ELR (cell line): ENCODE results near the gene PPP1R11.
"Not testable (repeated sequence)": the region's sequence is repeated elsewhere in the genome, so short reads cannot be mapped to it uniquely, and the experiment has no call there.

Experiments
- DNase-seq: peaks from one replicate; pipeline ENCODE4 v3.0.0-alpha.2; 2015; ENCODE audit warnings: low read depth

Gene PPP1R11, protein sequence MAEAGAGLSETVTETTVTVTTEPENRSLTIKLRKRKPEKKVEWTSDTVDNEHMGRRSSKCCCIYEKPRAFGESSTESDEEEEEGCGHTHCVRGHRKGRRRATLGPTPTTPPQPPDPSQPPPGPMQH

DNA sequence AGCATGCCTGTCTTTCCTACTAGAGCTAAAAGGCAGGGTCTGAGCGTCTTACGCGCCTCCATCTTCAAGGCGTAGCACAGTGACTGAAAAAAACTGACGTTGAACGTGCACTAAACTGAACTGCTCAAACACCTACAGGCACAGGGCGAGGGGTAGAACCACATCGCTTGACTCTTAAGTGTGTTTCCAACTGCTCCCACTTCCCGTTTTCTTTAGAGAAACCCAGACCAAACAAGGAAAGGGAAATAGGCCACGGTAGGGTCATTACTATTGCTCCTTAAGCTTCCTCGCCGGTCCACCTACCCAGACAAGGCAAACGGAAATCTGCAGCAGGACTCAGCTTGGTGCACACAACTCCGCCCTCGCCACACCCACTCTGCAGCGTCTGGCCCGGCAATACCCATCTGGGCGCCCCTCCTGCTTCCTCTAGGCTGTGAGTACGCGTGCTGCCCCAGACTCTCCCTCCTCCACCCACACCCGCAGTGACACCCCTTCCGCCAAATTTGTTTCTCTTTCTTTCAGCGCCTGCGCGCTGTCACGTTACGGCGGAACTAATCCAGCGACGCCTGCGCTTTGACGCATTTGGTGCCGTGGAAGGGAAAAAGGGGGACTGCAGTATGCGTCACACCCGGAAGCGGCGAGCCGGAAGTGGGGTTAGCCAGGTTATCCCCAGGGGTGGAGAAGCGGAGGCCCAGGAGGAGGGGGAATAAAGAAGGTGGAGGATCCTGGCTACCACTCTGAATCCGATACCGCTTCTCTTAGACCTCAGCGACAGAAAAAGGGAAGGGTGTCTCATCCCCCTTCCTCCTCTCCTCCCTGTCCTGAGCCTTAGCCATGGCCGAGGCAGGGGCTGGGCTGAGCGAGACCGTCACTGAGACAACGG lies at the start of gene PPP1R11:
TSS of gene PPP1R11 (plus strand) at position 622 of the 883 bp plus-strand sequence. CDS start at position 835, 213 bp downstream.
- DNase-seq, result peak; percentile 99

DNA sequence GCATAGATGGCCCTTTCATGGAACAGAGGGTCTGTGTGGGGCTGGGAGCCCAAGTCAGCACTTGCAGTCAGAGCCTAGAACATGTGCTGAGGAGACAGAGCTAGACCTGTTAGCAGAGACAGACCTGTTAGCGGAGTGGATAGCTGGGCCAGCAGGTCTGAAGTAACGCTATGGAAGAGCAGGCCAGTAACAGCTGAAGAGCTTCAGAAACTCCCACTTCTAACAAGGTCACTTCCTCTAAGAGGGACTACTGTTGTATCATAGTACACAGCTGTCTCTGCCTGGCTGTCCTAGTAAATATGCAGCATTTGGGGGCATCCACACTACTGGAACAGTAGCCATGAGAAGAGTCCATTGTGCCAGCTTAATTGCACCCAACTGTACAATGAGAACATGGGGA lies 47.2 kb upstream of the PPP1R11 start:
- no peak for DNase-seq

DNA sequence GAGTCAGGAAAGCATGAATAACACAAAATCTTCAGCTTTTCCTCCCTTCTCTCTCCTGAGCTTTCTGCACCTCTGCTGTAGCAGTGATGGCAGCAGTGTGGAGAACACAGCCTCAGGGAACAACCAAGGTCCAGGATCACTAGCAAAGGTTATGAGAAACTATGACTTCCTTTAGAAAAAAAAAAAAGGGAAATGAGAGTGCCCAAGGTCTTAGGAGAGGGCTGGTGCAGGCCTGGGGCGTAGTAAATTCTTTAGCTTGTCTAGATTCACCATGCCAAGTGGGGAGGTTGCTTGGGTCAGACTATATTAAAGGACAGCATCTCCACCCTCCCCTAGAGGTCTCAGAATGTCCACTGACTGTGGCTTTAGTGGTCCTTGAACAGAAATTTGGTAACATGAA lies 46.4 kb upstream of the PPP1R11 start:
- DNase-seq, result no peak

DNA sequence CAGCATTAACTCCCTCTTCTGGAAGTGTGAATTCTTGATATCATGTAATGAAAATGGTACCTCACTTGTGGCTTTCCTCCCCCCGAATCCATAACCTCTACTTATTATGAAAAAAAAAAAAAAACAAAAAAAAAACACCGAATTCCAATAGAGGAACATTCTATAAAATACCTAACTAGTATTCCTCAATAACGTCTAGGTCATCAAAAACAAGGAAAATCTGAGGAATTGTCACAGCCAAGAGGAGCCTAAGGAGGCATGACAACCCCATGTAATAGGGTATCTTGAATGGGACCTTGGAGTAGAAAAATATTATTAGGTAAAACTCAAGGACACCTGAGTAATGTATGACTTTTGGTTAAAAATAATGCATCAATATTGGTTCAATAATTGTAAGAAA lies 44.8 kb upstream of the PPP1R11 start:
- no peak for DNase-seq

DNA sequence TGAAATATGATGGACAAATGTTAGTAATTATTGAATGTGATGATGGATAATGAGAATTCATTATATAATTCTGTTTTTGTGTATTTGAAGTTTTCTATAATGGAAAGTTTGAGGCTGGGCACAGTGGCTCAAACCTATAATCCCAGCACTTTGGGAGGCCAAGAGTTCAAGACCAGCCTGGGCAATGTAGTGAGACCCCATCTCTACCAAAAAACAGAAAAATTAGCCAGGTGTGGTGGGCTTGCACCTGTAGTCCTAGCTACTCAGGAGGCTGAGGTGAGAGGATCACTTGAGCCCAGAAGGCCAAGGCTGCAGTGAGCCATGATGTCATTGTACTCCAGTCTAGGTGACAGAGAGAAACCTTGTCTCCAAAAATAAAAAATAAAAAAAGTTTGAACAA lies 44.3 kb upstream of the PPP1R11 start:
- DNase-seq, result not testable (repeated sequence)

DNA sequence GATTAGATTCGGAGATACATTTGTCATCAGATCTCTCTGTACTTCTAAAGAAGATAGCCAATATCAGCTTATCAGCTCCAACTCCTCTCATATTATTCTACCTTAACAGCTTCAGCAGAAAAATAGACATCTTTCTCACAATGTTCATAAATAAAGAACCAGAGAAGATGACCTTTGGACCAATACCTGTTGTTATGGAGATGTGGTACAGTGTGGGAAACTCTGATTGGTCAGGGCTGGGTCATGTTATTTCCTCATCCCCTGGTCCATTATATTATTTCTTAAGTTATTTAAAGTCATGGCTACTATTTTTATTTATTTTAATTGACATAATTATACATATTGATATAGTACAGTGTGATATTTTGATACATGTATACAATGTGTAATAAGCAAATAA lies 41.8 kb upstream of the PPP1R11 start:
- DNase-seq, result no peak

DNA sequence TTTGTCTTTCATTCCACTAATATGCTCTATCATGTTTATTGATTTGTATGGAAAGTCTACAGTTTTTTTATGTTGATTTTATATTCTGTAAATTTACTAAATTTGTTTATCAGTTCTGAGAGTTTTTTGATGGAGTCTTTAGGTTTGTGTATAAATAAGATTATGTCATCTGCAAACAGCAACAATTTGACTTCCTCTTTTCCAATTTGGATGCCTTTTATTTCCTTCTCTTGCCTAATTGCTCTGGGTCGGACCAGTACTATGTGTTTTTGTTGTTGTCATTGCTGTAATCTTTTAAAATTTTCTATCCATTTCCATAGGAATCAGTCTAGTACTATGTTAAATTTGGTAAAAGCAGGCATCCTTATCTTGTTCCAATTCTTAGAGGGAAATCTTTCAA lies 37.4 kb upstream of the PPP1R11 start:
- no peak for DNase-seq

DNA sequence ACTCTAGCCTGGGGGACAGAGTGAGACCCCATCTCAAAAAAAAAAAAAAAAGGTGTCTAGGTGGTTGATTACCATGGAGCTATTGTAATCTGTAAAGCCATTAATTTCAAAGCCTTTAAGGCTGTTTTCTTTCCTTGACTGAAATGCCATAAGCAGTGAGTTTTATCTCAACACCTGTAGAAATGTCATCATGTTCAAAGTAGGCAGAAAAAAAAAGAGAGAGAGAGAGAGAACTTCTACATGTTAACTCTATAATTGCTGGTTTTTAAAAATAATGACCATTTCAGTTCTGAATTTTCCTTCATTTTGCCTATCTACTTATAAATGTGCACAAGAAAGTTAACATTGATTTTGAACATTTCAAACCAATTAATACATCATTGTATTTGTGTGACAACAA lies 35.6 kb upstream of the PPP1R11 start:
- no peak for DNase-seq

DNA sequence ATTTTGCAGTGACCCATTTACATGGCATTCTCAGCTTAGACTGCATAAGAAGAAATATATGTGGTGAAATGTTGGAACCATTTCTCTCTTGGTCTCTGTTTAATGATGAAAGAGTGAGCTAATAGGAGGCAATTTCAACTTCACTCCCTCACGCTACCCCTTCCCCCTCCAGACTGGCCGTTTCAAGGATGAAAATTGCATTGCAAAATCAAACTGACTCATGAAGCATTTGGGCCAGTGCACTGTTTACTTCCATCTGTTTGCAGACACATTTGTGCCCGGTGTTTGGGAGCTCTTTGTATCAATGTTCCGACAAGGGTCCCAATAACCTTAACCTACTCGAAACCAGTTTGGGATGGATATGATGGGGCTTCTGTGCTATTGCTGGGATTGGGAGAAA lies 33.6 kb upstream of the PPP1R11 start:
- DNase-seq, result peak; percentile 2

DNA sequence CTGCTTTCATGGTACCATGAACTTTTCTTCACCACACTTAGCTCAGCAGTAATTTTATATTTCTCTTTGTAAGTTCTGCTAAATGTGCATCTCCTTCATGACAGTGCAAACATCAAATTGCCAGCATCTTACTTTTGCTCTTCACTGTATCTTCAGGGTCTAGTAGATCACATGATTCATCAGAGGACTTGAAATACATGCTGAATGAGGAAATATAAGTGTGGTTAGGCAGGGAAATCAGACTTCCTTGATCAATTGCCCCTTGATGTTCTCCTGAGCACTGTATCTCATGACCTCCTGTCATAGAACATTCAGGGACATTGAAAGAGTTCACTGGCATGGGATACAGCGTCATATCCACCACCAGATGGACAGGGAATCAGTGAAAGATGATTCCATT lies 31.2 kb upstream of the PPP1R11 start:
- DNase-seq, result no peak

DNA sequence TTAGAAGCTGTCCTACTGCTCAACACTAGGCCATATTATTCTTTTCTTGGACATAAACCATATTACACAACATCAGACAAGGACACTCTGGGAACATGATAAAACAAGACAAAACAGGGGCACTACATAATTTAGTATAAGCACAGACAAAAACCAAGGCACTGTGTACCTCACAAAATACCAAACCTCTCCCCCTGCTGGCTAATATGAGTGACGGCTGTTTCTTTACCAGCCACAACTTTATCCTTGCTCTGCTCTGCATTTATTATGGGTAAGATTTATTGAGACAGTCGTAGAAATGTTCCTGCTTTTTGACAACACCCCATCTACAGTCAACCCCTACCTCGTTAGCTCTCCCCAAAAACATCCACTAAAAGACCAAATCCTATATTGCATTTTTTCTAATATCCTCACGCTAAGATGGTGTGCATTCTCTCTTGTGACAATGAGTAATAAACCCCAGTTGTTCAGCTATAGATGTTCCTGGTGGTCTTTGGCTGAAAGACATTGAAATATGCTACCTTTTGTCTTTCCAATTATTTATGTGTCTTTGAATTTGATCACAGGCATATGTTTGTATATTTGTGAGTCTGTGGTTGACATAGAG lies 29.7 kb upstream of the PPP1R11 start:
- DNase-seq, result peak; percentile 52

DNA sequence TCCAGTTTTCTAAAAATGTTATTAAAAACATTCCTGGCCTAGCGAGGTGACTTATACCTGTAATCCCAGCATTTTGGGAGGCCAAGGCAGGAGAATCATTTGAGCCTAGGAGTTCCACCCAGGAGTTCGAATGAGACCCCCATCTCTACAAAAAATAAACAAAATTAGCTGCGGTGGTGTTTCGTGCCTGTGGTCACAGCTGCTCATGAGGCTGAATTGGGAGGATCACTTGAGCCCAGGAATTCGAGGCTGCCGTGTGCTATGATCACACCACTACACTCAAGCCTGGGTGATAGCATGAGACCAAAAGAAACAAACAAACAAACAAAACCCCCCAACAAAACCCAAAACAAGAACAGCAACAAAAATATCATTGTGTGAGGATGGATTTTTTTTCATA lies 25.8 kb upstream of the PPP1R11 start:
- no peak for DNase-seq

DNA sequence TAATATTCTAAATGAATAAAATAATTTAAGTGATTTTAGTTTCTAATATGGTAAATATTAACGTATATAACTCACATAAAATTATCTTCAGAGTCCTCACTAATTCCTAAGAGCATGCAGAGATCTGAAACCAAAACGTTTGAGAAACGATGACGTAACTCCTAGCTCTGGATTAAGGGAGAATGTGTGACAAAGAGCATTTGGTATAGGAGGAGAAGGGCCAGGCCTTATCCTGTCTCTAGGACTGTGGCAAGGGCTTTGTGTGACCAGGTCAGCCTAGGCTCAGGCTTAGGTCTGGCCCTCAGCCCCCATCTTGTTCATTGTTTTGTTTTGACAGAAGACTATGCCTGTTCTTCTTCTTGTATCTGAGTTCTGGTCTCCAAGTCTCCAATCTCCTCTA lies 25.2 kb upstream of the PPP1R11 start:
- DNase-seq, result no peak

DNA sequence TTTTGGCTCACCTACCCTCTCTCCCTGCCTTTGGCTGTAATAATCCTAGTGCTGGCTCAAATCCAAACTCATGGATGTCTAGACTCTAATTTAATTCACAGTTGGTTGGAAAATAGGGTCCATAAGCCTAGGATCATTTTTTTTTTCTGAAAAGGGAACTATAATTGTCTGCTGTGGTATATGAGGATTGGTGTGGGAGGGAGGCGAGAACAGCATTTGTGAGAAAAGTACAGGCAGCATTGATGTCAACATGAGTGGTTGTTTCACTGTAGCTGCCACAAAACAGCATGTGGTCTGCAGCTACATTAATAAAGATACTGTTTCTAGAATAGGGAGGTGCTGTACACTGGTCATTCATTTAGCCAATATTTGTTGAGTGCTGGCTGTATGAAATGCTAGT lies 24.5 kb upstream of the PPP1R11 start:
- DNase-seq, result no peak

DNA sequence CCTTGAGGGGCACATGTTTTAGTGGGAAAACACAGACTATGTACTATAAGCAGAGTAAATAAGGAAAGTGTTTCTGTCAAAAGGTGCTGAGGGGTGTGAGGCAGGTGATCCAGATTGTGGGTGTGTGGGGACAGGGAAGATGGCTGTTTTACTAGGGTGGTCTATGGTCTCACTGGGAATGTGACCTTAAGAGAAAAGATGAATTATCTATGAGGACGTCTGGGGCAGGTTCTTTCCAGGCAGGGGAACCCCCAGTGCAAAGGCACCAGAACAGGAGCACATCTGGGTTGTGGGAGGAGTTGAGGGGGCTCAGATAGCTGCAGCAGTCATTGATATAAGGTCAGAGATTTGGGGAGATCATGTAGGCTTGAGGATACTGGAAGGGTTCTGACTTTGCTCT lies 24.1 kb upstream of the PPP1R11 start:
- DNase-seq, result no peak

DNA sequence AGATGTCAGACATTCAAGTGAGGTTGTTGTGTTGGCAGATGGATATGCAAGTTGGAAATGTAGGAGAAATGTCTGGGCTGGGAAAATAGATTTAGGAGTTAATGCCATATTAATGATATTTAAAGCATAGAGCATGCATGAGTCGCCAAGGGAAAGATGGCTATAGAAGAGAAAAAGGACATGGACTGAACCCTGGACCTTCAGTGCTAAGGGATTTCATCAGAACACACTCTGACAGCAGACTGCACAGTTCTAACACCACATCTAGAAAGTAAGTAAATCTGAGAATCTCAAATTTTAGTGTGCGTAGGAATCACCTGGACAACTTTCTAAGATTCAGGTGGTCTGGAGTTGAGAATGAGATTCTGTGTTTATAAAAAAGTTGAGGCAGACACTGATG lies 23.3 kb upstream of the PPP1R11 start:
- no peak for DNase-seq

DNA sequence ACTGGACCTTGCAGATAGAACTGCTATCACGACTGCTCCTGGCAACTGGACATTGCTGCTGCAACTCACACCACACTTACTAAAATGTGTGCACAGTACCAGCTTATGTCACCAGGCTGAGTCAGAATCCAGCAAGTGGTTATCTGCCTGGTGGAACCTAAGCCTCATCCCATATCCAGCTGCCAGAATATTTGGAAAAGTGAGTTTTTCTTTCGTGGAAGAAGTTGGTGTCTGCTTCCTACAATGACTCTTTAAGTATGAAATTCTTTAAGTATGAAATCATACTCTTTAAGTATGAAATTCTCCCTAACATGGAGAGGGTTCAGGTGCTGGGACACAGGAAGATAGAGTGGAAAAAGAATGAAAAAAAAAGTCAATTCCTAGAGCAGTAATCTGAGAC lies 22.4 kb upstream of the PPP1R11 start:
- peak; percentile 67 for DNase-seq

DNA sequence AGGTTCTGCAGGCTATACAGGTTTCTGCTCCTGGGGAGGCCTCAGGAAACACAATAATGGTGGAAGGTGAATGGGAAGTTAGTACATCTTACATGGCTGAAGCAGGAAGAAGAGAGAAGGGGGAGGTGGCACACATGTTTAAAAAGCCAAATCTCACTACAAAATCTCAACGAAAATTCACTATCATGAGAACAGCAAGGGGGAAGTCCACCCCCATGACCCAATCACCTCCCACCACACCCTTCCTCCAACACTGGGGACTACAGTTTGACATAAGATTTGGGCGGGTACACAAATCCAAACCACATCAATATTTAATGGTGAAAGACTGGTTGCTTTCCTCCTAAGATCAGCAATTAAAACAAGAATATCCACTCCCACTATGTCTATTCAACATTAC lies 19.8 kb upstream of the PPP1R11 start:
- no peak for DNase-seq

DNA sequence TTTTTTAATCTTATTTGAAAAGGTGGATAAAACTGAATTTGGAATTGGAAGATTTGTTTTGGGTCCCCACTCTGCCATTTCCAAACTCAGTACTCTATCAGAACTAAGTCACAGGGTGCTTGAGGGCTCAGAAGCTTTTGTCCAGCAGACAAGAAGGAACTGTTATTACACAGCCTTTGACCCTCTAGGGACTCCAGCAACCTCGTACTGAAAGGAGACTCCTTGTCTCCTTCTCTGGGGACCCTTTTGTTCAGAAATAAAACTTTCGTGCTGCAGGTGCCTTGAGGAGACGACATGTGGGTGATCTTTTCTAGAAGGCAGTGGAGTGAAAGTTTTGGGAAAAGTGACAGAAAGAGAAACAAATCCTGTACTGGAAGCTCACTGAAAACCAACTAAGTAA lies 13.3 kb upstream of the PPP1R11 start:
- no peak for DNase-seq

DNA sequence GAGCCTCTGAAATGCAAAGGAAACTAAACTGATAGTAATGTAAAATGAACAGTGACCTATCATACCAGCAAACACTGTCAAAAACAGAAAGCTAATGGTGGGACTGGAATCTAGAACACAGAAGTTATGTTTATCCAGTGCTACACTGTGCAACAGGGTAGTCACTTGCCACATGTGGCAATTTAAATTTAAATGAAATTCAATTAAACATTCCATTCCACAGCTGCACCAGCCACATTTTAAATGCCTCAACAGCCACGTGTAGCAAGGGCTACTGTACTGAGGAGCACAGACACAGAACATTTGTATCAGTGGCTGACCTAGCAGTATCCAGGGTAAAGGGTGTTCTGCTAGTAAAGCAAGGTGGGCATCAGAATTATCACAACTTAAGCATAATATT lies 11.5 kb upstream of the PPP1R11 start:
- no peak for DNase-seq

DNA sequence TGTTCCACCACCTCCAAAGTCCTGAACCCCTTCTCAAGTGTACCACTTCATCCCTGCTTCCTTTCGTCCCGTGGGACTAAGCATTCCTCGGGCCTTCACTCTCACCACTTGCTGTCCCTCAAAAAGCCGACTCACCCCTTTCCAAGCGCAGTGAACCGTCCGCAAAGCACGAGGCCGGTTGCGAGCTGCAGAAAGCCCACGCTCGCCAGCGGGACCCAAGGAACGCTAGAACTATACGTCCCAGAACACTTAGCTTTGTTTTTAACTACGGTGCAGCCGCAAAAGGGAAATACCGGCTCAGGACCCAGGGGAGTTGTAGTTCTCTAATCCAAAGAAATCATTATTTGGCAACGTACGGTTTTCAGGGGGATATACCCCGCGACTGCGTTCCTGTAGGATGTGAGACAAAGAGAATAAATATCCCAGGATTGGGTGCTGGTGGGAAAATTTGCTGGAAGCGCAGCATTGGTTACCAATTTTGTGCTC lies 6.3 kb upstream of the PPP1R11 start:
- DNase-seq, result peak; percentile 64

DNA sequence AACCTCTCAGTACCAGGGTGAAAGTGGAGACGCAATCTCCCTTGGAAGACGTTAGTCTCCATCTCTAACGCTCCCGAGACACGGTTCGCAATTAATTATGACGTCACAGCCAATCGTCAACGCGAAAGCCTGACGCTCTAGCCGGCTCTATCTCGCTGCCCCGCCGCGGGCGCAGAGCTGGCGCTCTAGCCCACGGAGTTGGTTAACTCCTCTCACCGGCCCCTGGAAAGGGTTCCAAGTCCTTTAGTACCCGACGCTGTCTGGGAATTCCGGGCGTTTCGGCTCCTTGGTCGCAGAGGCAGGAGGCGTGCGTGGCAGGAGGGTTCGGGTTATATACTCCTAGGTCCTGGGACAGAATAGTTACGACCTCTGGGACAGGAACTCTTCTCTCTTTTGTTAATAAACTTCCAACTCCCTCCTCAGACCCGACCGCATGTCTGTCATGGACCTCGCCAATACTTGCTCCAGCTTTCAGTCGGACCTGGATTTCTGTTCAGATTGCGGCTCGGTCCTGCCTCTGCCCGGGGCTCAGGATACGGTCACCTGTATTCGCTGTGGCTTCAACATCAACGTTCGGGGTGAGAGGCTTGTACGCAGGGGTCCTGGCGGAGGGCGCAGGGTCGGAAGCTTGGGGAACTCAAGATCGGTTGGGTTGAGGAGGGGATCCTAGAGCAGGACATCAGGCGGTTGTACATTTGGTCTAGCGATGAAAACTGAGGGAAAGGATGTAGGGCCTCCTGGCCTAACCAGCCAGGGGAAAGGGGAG lies 5.7 kb upstream of the PPP1R11 start, which contains the start of gene POLR1H:
TSS of gene POLR1H (plus strand) at position 174 of the 766 bp plus-strand sequence. CDS start at position 434, 260 bp downstream.
- DNase-seq, result peak; percentile 99
